Measurements from ENCODE around the gene CSNK1E. TPM values are rescaled to one million over a fixed set of nuclear protein-coding genes. Genes with fewer than 3 reads are reported as not detected.

The CSNK1E gene
- total and polyA plus RNA-seq, 4 experiments from 2014 or later, result 8.8 to 103 (median 56.7) TPM

DNA sequence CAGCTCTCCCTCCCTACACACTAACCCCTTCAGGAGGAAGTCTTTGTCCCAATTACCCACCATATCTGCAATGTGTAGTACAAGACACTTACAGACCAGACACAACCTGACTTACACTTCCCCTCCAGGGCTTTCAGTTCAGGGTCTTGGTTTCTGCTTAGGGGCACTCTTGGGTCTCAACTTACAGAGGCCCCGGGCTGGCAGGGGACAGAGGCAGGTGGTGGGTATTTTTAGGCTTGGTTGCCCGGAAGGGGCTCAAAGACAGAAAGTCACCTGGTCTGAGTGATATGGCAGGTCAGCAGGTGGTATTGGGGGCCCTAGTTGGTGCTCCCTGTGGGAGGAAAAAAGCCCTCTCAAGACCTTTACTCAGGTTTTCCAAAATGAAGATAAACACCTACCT, 41.1 kb downstream of the CSNK1E start:
- Mint-ChIP-seq H3K27ac (peak overlapping the region in 1 of 7 donors; percentile 77), H3K27me3 (peaks cover 0 to 1% of the 10 kb centered on the region in 2 donors), H3K36me3 (peaks cover 0 to 10% of the 10 kb centered on the region in 2 donors), H3K4me1 (peaks cover 17 to 30% (median 23%) of the 10 kb centered on the region in 4 donors), H3K4me3 (peak overlapping the region in 2 of 8 donors; percentile 35 to 63), H3K9me3 (peaks cover 0 to 2% (median 0%) of the 10 kb centered on the region in 8 donors)
- Histone ChIP-seq H3K4me1 (ENCODE audit: insufficient read depth, low read length) (peaks cover 19% of the 10 kb centered on the region), H3K36me3 (ENCODE audit: insufficient read depth, low read length) (no peaks in the 10 kb centered on the region), H3K27ac (ENCODE audit: low read depth, low read length) (no peak overlapping the region), H3K9me3 (ENCODE audit: control insufficient read depth in 1 of 2, low read length in 2 of 2) (no peaks in the 10 kb centered on the region), H3K27me3 (ENCODE audit: insufficient read depth, low read length) (no peaks in the 10 kb centered on the region), H3K4me3 (ENCODE audit: low read length in 2 of 2) (no peak overlapping the region)
- ChIA-PET POLR2A (ENCODE audit: partially characterized antibody) (no interaction called here), CTCF (ENCODE audit: partially characterized antibody) (interaction anchor here (1.9 kb wide), 1 partner anchor 9 kb away, joined by 6 read pairs; no protein-coding TSS in a partner anchor)
- no peak for DNase-seq
- intact Hi-C loops (cut with micrococcal nuclease), result no loop called here

- H3K4me3 Mint-ChIP-seq, result peak overlapping the region; percentile 88 to 95 (median 94)
- no peak for DNase-seq
- Histone ChIP-seq H3K9me3 (ENCODE audit: control insufficient read depth in 1 of 2, low read length in 2 of 2) (no peaks in the 10 kb centered on the region), H3K27me3 (ENCODE audit: insufficient read depth, low read length) (no peaks in the 10 kb centered on the region), H3K36me3 (ENCODE audit: insufficient read depth, low read length) (no peaks in the 10 kb centered on the region), H3K4me1 (ENCODE audit: insufficient read depth, low read length) (peaks cover 40% of the 10 kb centered on the region), H3K4me3 (ENCODE audit: low read length in 2 of 2) (peak overlapping the region; percentile 74 to 91), H3K27ac (ENCODE audit: low read depth, low read length) (peak overlapping the region; percentile 90)
- H3K9me3 Mint-ChIP-seq, result peaks cover 0 to 2% (median 0%) of the 10 kb centered on the region in 8 donors
- H3K27ac Mint-ChIP-seq, result peak overlapping the region; percentile 95 to 98 (median 97)
- ChIA-PET CTCF (ENCODE audit: partially characterized antibody) (no interaction called here), POLR2A (ENCODE audit: partially characterized antibody) (interaction anchor here (0.6 to 1.5 kb wide), 7 partner anchors 13 to 59 kb away, joined by 3 to 6 read pairs (median 4); no protein-coding TSS in a partner anchor)
- H3K27me3 Mint-ChIP-seq, result peaks cover 0 to 1% of the 10 kb centered on the region in 2 donors
- peaks cover 0 to 10% of the 10 kb centered on the region in 2 donors for H3K36me3 Mint-ChIP-seq
- H3K4me1 Mint-ChIP-seq, result peaks cover 37 to 57% (median 47%) of the 10 kb centered on the region in 4 donors
- intact Hi-C loops (cut with micrococcal nuclease), result loop anchor here (1.0 to 2.0 kb wide), 3 partner anchors 44 to 408 kb away; partner anchors contain the start of genes CSNK1E and TOMM22
Observed at GRCh38 chr22:38273135-38273826, 44.0 kb downstream of the CSNK1E start.

GRCh38 chr22:38272373-38273134, 44.7 kb downstream of the CSNK1E start, which contains the start of gene TMEM184B:
TSS of gene TMEM184B (minus strand) at chr22:38273010. CDS start at chr22:38247961, 25,049 bp downstream.
- ChIA-PET POLR2A (ENCODE audit: partially characterized antibody) (interaction anchor here (0.6 to 1.8 kb wide), 8 partner anchors 12 to 92 kb away, joined by 3 to 7 read pairs (median 4); no protein-coding TSS in a partner anchor), CTCF (ENCODE audit: partially characterized antibody) (no interaction called here)
- DNase-seq, result peak; percentile 74 to 90 (median 85)
- intact Hi-C loops (cut with micrococcal nuclease), result loop anchor here (1.0 to 2.0 kb wide), 3 partner anchors 45 to 408 kb away; partner anchors contain the start of genes CSNK1E and TOMM22
- H3K27me3 ChIP-seq (ENCODE audit: insufficient read depth, low read length), result no peaks in the 10 kb centered on the region
- H3K27ac ChIP-seq (ENCODE audit: low read depth, low read length), result peak within 1 kb of the TSS; percentile 90
- H3K36me3 Mint-ChIP-seq, result peaks cover 0 to 10% of the 10 kb centered on the region in 2 donors
- H3K9me3 Mint-ChIP-seq, result peaks cover 0 to 2% (median 0%) of the 10 kb centered on the region in 8 donors
- peaks cover 40 to 62% (median 52%) of the 10 kb centered on the region in 4 donors for H3K4me1 Mint-ChIP-seq
- H3K36me3 ChIP-seq (ENCODE audit: insufficient read depth, low read length), result no peaks in the 10 kb centered on the region
- H3K4me3 ChIP-seq (ENCODE audit: low read length in 2 of 2), result peak within 1 kb of the TSS; percentile 74 to 91
- H3K4me3 Mint-ChIP-seq, result peak within 1 kb of the TSS; percentile 90 to 95 (median 94)
- peak within 1 kb of the TSS; percentile 95 to 98 (median 97) for H3K27ac Mint-ChIP-seq
- H3K9me3 ChIP-seq (ENCODE audit: control insufficient read depth in 1 of 2, low read length in 2 of 2), result no peaks in the 10 kb centered on the region
- H3K4me1 ChIP-seq (ENCODE audit: insufficient read depth, low read length), result peaks cover 46% of the 10 kb centered on the region
- H3K27me3 Mint-ChIP-seq, result peaks cover 0 to 1% of the 10 kb centered on the region in 2 donors

DNA sequence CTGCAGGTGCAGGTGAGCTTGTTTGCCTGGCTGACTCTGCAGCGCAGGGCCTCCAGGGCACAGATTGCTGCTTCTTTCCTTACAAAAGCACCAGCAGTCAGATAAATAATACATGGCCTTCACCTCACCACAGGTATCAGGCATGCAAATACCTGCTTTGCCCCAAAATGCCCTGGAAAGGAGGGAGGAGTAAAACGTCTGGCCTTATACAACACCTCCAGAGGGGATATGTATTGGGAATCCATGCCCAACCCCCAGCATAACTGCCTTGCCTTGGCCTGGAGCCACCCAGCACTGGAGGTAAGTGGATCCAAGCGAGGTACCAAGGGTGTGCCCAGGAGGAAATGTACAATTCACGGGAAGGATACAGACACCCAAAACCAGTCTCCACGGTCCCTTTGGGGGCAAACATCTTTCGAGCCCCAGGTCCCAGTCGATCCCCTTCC, 45.3 kb downstream of the CSNK1E start:
- peak in 3 of 5 donors; percentile 11 to 16 (median 15) for DNase-seq
- intact Hi-C loops (cut with micrococcal nuclease), result loop anchor here (2.0 kb wide), 2 partner anchors 127 to 409 kb away; partner anchors contain the start of gene TOMM22
- peak overlapping the region; percentile 89 to 95 (median 92) for H3K4me3 Mint-ChIP-seq
- H3K36me3 Mint-ChIP-seq, result peaks cover 0 to 13% of the 10 kb centered on the region in 2 donors
- H3K4me1 Mint-ChIP-seq, result peaks cover 43 to 68% (median 57%) of the 10 kb centered on the region in 4 donors
- Histone ChIP-seq H3K9me3 (ENCODE audit: control insufficient read depth in 1 of 2, low read length in 2 of 2) (no peaks in the 10 kb centered on the region), H3K4me1 (ENCODE audit: insufficient read depth, low read length) (peaks cover 52% of the 10 kb centered on the region), H3K27ac (ENCODE audit: low read depth, low read length) (peak overlapping the region; percentile 90), H3K27me3 (ENCODE audit: insufficient read depth, low read length) (no peaks in the 10 kb centered on the region), H3K36me3 (ENCODE audit: insufficient read depth, low read length) (no peaks in the 10 kb centered on the region), H3K4me3 (ENCODE audit: low read length in 2 of 2) (peak overlapping the region; percentile 71 to 91)
- peak overlapping the region; percentile 78 to 96 (median 93) for H3K27ac Mint-ChIP-seq
- ChIA-PET POLR2A (ENCODE audit: partially characterized antibody) (interaction anchor here (0.7 to 1.8 kb wide), 5 partner anchors 12 to 91 kb away, joined by 3 to 7 read pairs (median 5); no protein-coding TSS in a partner anchor), CTCF (ENCODE audit: partially characterized antibody) (interaction anchor here (1.2 kb wide), 2 partner anchors 79 to 81 kb away, joined by 3 to 4 read pairs; no protein-coding TSS in a partner anchor)
- peaks cover 0 to 2% (median 0%) of the 10 kb centered on the region in 8 donors for H3K9me3 Mint-ChIP-seq
- peaks cover 0 to 1% of the 10 kb centered on the region in 2 donors for H3K27me3 Mint-ChIP-seq

DNA sequence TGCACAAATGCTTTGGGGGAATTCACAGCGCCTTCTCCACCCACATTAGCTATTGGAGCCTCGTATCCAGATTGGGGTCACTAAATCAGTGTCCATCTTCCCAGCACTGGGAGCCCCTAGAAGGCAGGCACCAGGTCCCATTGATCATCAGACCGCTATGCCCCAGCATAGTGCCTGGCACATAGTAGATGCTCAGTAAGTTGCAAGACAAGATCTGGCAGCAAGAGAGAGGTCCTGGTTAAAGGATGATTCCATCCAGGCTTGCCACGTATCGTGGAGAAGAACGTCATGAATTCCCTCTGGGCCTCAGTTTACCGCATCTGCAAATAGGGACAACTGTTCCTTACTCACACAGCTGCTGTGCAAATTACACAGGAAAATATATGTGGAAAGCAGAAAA, 46.1 kb downstream of the CSNK1E start:
- intact Hi-C loops (cut with micrococcal nuclease), result no loop called here
- Histone ChIP-seq H3K9me3 (ENCODE audit: control insufficient read depth in 1 of 2, low read length in 2 of 2) (no peaks in the 10 kb centered on the region), H3K27ac (ENCODE audit: low read depth, low read length) (no peak overlapping the region), H3K27me3 (ENCODE audit: insufficient read depth, low read length) (no peaks in the 10 kb centered on the region), H3K4me3 (ENCODE audit: low read length in 2 of 2) (no peak overlapping the region), H3K36me3 (ENCODE audit: insufficient read depth, low read length) (no peaks in the 10 kb centered on the region), H3K4me1 (ENCODE audit: insufficient read depth, low read length) (peaks cover 61% of the 10 kb centered on the region)
- Mint-ChIP-seq H3K4me3 (peak overlapping the region; percentile 89 to 95 (median 92)), H3K9me3 (peaks cover 0 to 2% (median 0%) of the 10 kb centered on the region in 8 donors), H3K27me3 (peaks cover 0 to 1% of the 10 kb centered on the region in 2 donors), H3K4me1 (peaks cover 44 to 77% (median 65%) of the 10 kb centered on the region in 4 donors), H3K27ac (peak overlapping the region; percentile 77 to 96 (median 94)), H3K36me3 (peaks cover 0 to 13% of the 10 kb centered on the region in 2 donors)
- CTCF ChIA-PET (ENCODE audit: partially characterized antibody), result interaction anchor here (0.7 to 1.3 kb wide), 4 partner anchors 11 to 82 kb away, joined by 3 to 4 read pairs (median 3); no protein-coding TSS in a partner anchor
- no peak for DNase-seq
- POLR2A ChIA-PET (ENCODE audit: partially characterized antibody), result interaction anchor here (0.8 to 1.8 kb wide), 3 partner anchors 11 to 91 kb away, joined by 3 to 7 read pairs (median 4); no protein-coding TSS in a partner anchor

GRCh38 chr22:38270091-38270992, 46.9 kb downstream of the CSNK1E start:
- H3K27ac Mint-ChIP-seq, result peak overlapping the region; percentile 77 to 96 (median 94)
- H3K4me1 Mint-ChIP-seq, result peaks cover 44 to 82% (median 66%) of the 10 kb centered on the region in 4 donors
- peaks cover 0 to 1% of the 10 kb centered on the region in 2 donors for H3K27me3 Mint-ChIP-seq
- Histone ChIP-seq H3K4me3 (ENCODE audit: low read length in 2 of 2) (no peak overlapping the region), H3K9me3 (ENCODE audit: control insufficient read depth in 1 of 2, low read length in 2 of 2) (no peaks in the 10 kb centered on the region), H3K27ac (ENCODE audit: low read depth, low read length) (no peak overlapping the region), H3K4me1 (ENCODE audit: insufficient read depth, low read length) (peaks cover 68% of the 10 kb centered on the region), H3K36me3 (ENCODE audit: insufficient read depth, low read length) (no peaks in the 10 kb centered on the region), H3K27me3 (ENCODE audit: insufficient read depth, low read length) (no peaks in the 10 kb centered on the region)
- POLR2A ChIA-PET (ENCODE audit: partially characterized antibody), result interaction anchor here (0.8 kb wide), 1 partner anchor 11 kb away, joined by 3 read pairs; no protein-coding TSS in a partner anchor
- DNase-seq, result no peak
- intact Hi-C loops (cut with micrococcal nuclease), result no loop called here
- CTCF ChIA-PET (ENCODE audit: partially characterized antibody), result interaction anchor here (0.5 to 1.9 kb wide), 3 partner anchors 28 to 94 kb away, joined by 3 to 5 read pairs (median 3); no protein-coding TSS in a partner anchor
- peaks cover 0 to 2% (median 0%) of the 10 kb centered on the region in 8 donors for H3K9me3 Mint-ChIP-seq
- peak overlapping the region; percentile 53 to 95 (median 91) for H3K4me3 Mint-ChIP-seq
- H3K36me3 Mint-ChIP-seq, result peaks cover 0 to 13% of the 10 kb centered on the region in 2 donors
